GM12875 (cell line): ENCODE data around the gene SPEF2.

Experiments
- H3K4me3 ChIP-seq: one replicate; pipeline ENCODE4 v1.5.1; 2011; ENCODE audit warnings: low read depth, low read length, control low read depth
- CTCF ChIP-seq: IDR thresholded peaks from 2 replicates; pipeline ENCODE4 v1.5.1; 2011; ENCODE audit warnings: low read depth, mild to moderate bottlenecking, control low read depth, inconsistent platforms, low read length, moderate library complexity, borderline replicate concordance; ENCODE audit not compliant: insufficient read depth

The SPEF2 gene

GRCh38 chr5:35707659-35708058 lies 90.0 kb downstream of the SPEF2 start:
- H3K4me3 ChIP-seq, result no peak overlapping the region
- no peak for TF ChIP-seq CTCF

- no peak for TF ChIP-seq CTCF
- no peak overlapping the region for H3K4me3 ChIP-seq
Measured at GRCh38 chr5:35709688-35710087, 92.0 kb downstream of the SPEF2 start.

GRCh38 chr5:35717718-35718117 lies 100.1 kb downstream of the SPEF2 start:
- no peak overlapping the region for H3K4me3 ChIP-seq
- no peak for TF ChIP-seq CTCF

GRCh38 chr5:35735718-35736117 lies 118.1 kb downstream of the SPEF2 start:
- TF ChIP-seq CTCF, result no peak
- no peak overlapping the region for H3K4me3 ChIP-seq

- no peak for TF ChIP-seq CTCF
- H3K4me3 ChIP-seq, result no peak overlapping the region
Measured at GRCh38 chr5:35736280-35736679, 118.6 kb downstream of the SPEF2 start.

GRCh38 chr5:35741126-35741716 lies 123.6 kb downstream of the SPEF2 start:
- H3K4me3 ChIP-seq, result no peak overlapping the region
- no peak for TF ChIP-seq CTCF

- H3K4me3 ChIP-seq, result no peak overlapping the region
- no peak for TF ChIP-seq CTCF
Measured at GRCh38 chr5:35741971-35742370, 124.3 kb downstream of the SPEF2 start.
